SU-DHL-6 (cell line): ENCODE results near the gene TAF11L8.

Experiments
- EZH2phosphoT487 ChIP-seq: fragments of 200-600 bp; sonication (generic), shearing (Covaris generic); conservative IDR thresholded peaks from 2 replicates; pipeline ENCODE4 v1.6.1; 2018; ENCODE audit warnings: mild to moderate bottlenecking, antibody characterized with exemption, low read length, moderate library complexity, mixed read lengths
- TF ChIP-seq, protein P1 (sequence below): fragments of 200-600 bp; sonication (generic); IDR thresholded peaks from one replicate; pipeline ENCODE4 v1.5.1; 2017; ENCODE audit warnings: antibody characterized with exemption, mild to moderate bottlenecking, low read length, moderate library complexity; ENCODE audit not compliant: insufficient read depth, poor library complexity, severe bottlenecking

DNA sequence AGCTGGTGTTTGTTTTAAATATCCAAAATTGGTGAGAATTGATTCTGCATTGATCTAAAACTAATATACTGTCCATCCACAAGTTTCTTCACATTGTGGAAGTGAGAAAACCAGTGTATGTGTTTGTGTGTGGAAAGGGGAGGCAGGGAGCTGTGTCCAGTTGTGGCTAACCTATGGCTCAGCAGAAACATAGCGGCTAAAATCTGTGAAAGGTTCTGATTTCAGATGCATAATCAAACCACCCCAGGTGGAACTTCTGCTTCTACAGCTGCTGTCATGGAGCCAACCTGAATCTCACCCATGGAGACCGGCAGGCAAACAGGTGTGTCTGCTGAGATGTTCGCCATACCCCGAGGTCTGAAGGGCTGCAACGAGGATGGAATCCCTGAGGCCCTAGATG lies 43.4 kb upstream of the TAF11L8 start, which contains the start of gene TAF11L14:
- TF ChIP-seq, protein P1, sequence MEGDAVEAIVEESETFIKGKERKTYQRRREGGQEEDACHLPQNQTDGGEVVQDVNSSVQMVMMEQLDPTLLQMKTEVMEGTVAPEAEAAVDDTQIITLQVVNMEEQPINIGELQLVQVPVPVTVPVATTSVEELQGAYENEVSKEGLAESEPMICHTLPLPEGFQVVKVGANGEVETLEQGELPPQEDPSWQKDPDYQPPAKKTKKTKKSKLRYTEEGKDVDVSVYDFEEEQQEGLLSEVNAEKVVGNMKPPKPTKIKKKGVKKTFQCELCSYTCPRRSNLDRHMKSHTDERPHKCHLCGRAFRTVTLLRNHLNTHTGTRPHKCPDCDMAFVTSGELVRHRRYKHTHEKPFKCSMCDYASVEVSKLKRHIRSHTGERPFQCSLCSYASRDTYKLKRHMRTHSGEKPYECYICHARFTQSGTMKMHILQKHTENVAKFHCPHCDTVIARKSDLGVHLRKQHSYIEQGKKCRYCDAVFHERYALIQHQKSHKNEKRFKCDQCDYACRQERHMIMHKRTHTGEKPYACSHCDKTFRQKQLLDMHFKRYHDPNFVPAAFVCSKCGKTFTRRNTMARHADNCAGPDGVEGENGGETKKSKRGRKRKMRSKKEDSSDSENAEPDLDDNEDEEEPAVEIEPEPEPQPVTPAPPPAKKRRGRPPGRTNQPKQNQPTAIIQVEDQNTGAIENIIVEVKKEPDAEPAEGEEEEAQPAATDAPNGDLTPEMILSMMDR, result no peak
- no peak for TF ChIP-seq EZH2phosphoT487
